ENCODE results near the gene LIG1. TPM values are rescaled to one million over a fixed set of nuclear protein-coding genes. Genes with fewer than 3 reads are reported as not detected.
"Not testable (repeated sequence)": the region's sequence is repeated elsewhere in the genome, so short reads cannot be mapped to it uniquely, and the experiment has no call there.

LIG1 gene
- total RNA-seq, 1 experiment from 2014 or later, result 146 TPM

DNA sequence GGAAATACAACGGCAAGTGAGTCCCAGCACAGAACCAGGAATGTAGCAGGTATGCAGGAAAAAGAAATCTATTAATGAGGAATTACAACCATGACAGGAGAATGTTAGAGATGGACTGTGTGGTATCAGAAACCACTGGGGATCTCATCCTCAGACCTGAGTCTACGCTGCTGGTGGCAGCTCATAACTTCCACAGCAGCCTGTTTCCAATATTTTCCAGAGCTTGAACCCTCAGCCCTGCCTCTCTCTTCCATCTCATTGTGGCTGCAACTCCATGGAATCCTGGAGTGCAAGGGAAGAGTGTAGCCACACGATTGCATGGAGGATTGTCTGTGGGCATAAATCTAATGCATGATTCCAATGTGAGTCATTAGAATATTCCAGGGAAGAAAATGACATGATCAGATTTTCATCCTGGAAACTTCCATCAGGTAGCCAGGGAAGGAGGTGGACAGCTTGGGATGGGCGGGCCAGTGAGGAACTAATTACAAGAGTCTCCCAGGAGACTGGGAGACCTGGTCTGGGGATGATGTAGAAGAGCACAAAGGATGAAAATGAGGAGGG lies 74.5 kb downstream of the LIG1 start:
- in situ Hi-C loops (cut with HindIII; ENCODE audit: low pct_unique_long_range_greater_than_20kb, low sequenced_read_pairs), result no loop called here
- DNase-seq (ENCODE audit: low read depth), result no peak

- DNase-seq (ENCODE audit: low read depth), result no peak
- in situ Hi-C loops (cut with HindIII; ENCODE audit: low pct_unique_long_range_greater_than_20kb, low sequenced_read_pairs), result no loop called here
Measured at GRCh38 chr19:48094855-48095203, 75.3 kb downstream of the LIG1 start.

GRCh38 chr19:48094129-48094854 lies 75.9 kb downstream of the LIG1 start:
- no peak for DNase-seq (ENCODE audit: low read depth)
- in situ Hi-C loops (cut with HindIII; ENCODE audit: low pct_unique_long_range_greater_than_20kb, low sequenced_read_pairs), result no loop called here

GRCh38 chr19:48091111-48091718 lies 78.9 kb downstream of the LIG1 start:
- DNase-seq (ENCODE audit: low read depth); in situ Hi-C loops (cut with HindIII; ENCODE audit: low pct_unique_long_range_greater_than_20kb, low sequenced_read_pairs): not testable (repeated sequence)

DNA sequence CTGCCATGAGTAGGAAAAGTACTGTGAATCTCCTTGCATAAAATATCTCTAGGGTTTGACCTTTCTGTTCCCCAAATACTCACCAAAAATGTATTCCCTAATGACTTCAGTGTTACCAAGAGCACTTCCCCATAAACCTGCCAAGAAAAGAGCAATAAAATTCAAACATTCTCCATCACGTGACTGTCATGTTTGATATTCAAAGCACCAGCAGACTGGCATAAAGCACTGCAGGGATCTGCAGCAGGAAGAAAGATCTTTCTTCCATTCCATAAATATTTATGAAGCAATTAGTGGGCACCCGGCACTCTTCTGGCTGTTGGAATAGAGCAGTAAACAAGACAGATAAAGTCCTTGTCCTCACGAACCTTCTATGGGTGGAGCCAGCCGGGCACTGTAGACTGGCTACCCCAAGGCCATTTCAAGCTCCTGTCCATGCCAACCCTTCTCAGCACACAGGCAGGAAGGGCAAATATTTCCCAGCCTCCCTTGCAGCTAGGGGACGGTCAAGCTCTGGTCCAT lies 79.8 kb downstream of the LIG1 start:
- in situ Hi-C loops (cut with HindIII; ENCODE audit: low pct_unique_long_range_greater_than_20kb, low sequenced_read_pairs), result no loop called here

DNA sequence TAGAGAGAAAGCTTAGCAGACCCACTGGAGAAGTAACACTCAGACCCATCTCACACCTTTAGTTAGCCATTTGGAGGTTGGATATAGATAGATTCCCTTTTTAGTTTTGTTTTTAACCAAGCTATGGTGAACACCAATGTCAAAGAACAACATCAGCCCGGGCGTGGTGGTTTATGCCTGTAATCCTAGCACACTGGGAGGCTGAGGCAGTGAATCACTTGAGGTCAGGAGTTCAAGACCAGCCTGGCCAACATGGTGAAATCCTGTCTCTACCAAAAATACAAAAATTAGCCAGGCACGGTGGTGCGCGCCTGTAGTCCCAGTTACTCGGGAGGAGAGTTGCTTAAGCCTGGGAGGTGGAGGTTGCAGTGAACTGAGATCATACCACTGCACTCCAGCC lies 81.2 kb downstream of the LIG1 start:
- in situ Hi-C loops (cut with HindIII; ENCODE audit: low pct_unique_long_range_greater_than_20kb, low sequenced_read_pairs); DNase-seq (ENCODE audit: low read depth): not testable (repeated sequence)

More for the DNA sequence above, 79.8 kb downstream of the LIG1 start:
- no peak for DNase-seq (ENCODE audit: low read depth)

DNA sequence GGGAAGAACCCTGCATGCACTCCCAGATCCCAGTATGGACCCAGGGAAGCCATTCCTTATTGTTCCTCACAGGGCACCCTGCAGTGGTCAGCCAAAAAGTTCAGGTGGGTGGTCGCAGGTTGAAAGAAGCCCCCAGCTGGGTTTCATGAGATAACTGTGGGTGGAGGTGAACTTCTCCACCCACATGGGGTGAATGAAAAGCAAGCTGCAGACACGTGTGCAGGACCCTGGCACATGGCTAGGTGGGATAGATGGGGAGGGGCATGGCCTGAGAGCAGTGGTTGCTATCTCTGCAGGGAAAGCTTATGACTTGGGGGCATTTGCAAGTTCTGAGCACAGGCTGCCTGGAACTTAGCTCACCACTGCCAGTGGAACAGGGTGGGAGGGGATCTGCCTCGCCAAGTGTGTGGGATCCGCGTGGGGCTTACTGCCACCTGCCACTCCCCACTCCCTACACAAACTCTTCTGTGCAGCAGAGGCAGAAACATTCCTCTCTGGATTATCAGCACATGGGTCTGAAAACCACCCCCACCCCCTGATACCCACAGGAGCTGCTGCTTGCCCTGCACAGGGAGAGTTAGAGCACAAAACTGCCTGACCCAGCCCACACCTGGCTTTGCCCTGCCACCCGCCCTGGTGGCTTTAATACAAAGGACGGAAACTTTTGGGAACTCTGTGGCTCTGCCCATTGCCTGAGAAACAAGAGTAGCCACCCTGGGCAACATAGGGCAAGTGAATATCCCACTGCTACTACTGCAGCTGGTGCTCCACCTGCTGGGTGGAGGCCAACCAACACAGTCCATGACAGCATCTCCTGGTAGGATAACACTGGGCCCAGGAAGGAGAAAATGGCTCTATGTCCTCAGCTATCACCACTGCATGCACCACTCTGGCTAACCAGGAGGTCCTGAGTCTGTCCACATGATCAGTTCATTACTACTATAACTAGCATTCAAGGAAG lies 84.0 kb downstream of the LIG1 start:
- no peak for DNase-seq (ENCODE audit: low read depth)
- in situ Hi-C loops (cut with HindIII; ENCODE audit: low pct_unique_long_range_greater_than_20kb, low sequenced_read_pairs), result no loop called here

DNA sequence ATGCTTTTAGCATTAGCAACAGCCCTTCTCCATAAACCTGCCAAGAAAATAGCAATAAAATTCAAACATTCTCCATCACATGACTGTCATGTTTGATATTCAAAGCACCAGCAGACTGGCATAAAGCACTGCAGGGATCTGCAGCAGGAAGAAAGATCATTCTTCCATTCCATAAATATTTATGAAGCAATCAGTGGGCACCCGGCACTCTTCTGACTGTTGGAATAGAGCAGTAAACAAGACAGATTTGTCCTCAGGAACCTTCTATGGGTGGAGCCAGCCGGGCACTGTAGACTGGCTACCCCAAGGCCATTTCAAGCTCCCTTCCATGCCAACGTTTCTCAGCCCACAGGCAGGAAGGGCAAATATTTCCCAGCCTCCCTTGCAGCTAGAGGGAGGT lies 85.1 kb downstream of the LIG1 start:
- DNase-seq (ENCODE audit: low read depth), result no peak
- in situ Hi-C loops (cut with HindIII; ENCODE audit: low pct_unique_long_range_greater_than_20kb, low sequenced_read_pairs), result no loop called here

DNA sequence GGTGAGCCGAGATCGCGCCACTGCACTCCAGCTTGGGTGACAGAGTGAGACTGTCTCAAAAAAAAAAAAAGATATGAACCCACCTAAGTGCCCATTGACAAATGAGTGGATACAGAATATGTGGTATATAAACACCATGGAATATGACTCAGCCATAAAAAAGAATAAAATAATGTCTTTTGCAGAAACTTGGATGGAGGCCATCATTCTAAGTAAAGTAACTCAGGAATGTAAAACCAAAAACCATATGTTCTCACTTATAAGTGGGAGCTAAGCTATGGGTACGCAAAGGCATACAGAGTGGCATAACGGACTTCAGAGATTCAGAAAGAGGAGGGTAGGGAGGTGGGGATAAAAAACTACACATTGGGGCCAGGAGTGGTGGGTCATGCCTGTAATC lies 89.0 kb downstream of the LIG1 start:
- no peak for DNase-seq (ENCODE audit: low read depth)
- in situ Hi-C loops (cut with HindIII; ENCODE audit: low pct_unique_long_range_greater_than_20kb, low sequenced_read_pairs), result no loop called here

- in situ Hi-C loops (cut with HindIII; ENCODE audit: low pct_unique_long_range_greater_than_20kb, low sequenced_read_pairs); DNase-seq (ENCODE audit: low read depth): not testable (repeated sequence)
Measured at GRCh38 chr19:48070177-48070769, 99.9 kb downstream of the LIG1 start.

DNA sequence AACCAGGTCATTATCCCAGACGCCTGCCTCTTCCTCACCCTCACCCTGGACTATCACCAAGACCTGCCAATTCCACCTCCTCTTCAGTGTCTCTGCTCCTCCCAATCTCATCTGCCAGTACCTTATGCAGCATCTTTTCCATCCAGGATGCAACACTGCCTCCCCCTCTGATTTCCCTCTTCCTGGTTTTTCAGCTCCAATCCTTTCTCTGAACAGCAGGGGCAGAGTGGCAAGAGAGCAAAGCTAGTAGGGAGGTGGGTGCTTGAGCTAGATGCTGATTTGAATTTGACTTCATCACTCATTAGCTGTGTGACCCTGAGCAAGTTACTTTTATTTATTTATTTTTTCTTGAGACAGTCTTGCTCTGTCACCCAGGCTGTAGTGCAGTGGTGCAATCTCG lies 100.7 kb downstream of the LIG1 start:
- in situ Hi-C loops (cut with HindIII; ENCODE audit: low pct_unique_long_range_greater_than_20kb, low sequenced_read_pairs), result no loop called here
- DNase-seq (ENCODE audit: low read depth), result no peak

Other genes with a start within 250 kb of the LIG1 start
- not detected in 2 replicates for gene BSPH1, start 178.2 kb downstream of the LIG1 start, total RNA-seq (2014; rRNA removed; shearing (Covaris generic); ENCODE audit: low replicate concordance)
- gene ELSPBP1, start 175.7 kb downstream of the LIG1 start, total RNA-seq (2014; rRNA removed; shearing (Covaris generic); ENCODE audit: low replicate concordance), result not detected in 2 replicates
- not detected in 2 replicates for gene CABP5, start 126.3 kb downstream of the LIG1 start, total RNA-seq (2014; rRNA removed; shearing (Covaris generic); ENCODE audit: low replicate concordance)
- gene PLA2G4C, start 59.5 kb downstream of the LIG1 start, total RNA-seq (2014; rRNA removed; shearing (Covaris generic); ENCODE audit: low replicate concordance), result 19.9 and 22.9 TPM in 2 replicates
- gene ZSWIM9, start 336 bp upstream of the LIG1 start, total RNA-seq (2014; rRNA removed; shearing (Covaris generic); ENCODE audit: low replicate concordance), result 0.96 and 7.0 TPM in 2 replicates
- gene CARD8, start 85.6 kb upstream of the LIG1 start, total RNA-seq (2014; rRNA removed; shearing (Covaris generic); ENCODE audit: low replicate concordance), result 11.5 and 13.5 TPM in 2 replicates
- gene ZNF114, start 99.7 kb upstream of the LIG1 start, total RNA-seq (2014; rRNA removed; shearing (Covaris generic); ENCODE audit: low replicate concordance), result 7.1 and 7.9 TPM in 2 replicates
- 119 and 124 TPM in 2 replicates for gene EMP3, start 155.2 kb upstream of the LIG1 start, total RNA-seq (2014; rRNA removed; shearing (Covaris generic); ENCODE audit: low replicate concordance)
- 7.6 and 12.2 TPM in 2 replicates for gene TMEM143, start 193.6 kb upstream of the LIG1 start, total RNA-seq (2014; rRNA removed; shearing (Covaris generic); ENCODE audit: low replicate concordance)
- gene SYNGR4, start 194.0 kb upstream of the LIG1 start, total RNA-seq (2014; rRNA removed; shearing (Covaris generic); ENCODE audit: low replicate concordance), result 0.20 TPM in 1 of 2 replicates, not detected in the other
- 119 and 155 TPM in 2 replicates for gene KDELR1, start 221.2 kb upstream of the LIG1 start, total RNA-seq (2014; rRNA removed; shearing (Covaris generic); ENCODE audit: low replicate concordance)
- 0.34 TPM in 1 of 2 replicates, not detected in the other for gene GRIN2D, start 223.3 kb upstream of the LIG1 start, total RNA-seq (2014; rRNA removed; shearing (Covaris generic); ENCODE audit: low replicate concordance)